ENCODE data around the gene TEX36. TPM values are rescaled to one million over a fixed set of nuclear protein-coding genes. Genes with fewer than 3 reads are reported as not detected.
"Not testable (repeated sequence)": the region's sequence is repeated elsewhere in the genome, so short reads cannot be mapped to it uniquely, and the experiment has no call there.

TEX36 gene
- total and polyA plus RNA-seq, 2 donors (not counting 1 experiment from before 2014, with no cell fraction given), result not detected

DNA sequence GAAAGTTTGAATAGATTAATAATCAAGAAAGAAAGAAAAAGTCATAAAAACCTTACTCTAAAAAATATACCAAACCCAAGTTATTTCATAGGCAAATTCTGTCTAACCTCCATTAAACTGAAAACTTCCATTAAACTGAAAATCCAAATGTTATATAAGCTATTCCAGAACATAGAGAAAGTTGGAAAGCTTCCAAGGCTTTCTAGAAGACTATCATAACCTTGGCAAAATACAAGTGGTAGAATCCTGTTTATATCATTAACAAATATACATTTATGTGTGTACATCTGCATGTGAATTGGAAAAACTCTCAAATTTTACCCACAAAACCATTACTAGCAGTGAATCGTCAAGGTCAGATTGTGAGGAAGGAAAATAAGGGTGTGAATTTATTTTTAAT lies 23.9 kb downstream of the TEX36 start:
- Mint-ChIP-seq H3K27ac (no peak overlapping the region), H3K4me3 (no peak overlapping the region), H3K4me1 (no peaks in the 10 kb centered on the region), H3K9me3 (ENCODE audit: insufficient read depth) (peaks cover 4% of the 10 kb centered on the region), H3K27me3 (peaks cover 3% of the 10 kb centered on the region)
- no peak for TF ChIP-seq EZH2 (IDR thresholded peaks at IDR 0.05; ENCODE audit: borderline replicate concordance, insufficient read depth, low read depth, low read length, poor library complexity, severe bottlenecking)
- TF ChIP-seq CTCF (IDR thresholded peaks at IDR 0.05), result no peak
- H3K27me3 ChIP-seq (replicated peaks in 1 of 4; ENCODE audit: control extremely low read depth in 1 of 4, control insufficient read depth in 3 of 4, insufficient read depth in 4 of 4, low read length in 3 of 4), result peaks cover 0 to 4% (median 0%) of the 10 kb centered on the region in 4 experiments
- H3K9ac ChIP-seq (ENCODE audit: low read length), result no peak overlapping the region
- peaks cover 0 to 7% (median 0%) of the 10 kb centered on the region in 3 donors for H3K9me3 ChIP-seq (ENCODE audit: control extremely low read depth in 1 of 3, control insufficient read depth in 2 of 3, insufficient read depth in 1 of 3, low read length in 2 of 3)
- no peaks in the 10 kb centered on the region for H3K36me3 ChIP-seq (replicated peaks in 1 of 2; ENCODE audit: control extremely low read depth in 1 of 2, control insufficient read depth in 1 of 2, extremely low read depth in 1 of 2, insufficient read depth in 2 of 2, low read length in 1 of 2)
- WGBS (ENCODE audit: insufficient coverage), result no CpG with 5 or more reads among the region's 1 CpG
- DNase-seq, result no peak
- ATAC-seq (ENCODE audit: low read depth), result no peak
- intact Hi-C loops (cut with micrococcal nuclease), result no loop called here
- POLR2A ChIA-PET, result no interaction called here
- no peak overlapping the region for H3K4me2 ChIP-seq (replicated peaks; ENCODE audit: low read depth, low read length, poor library complexity, severe bottlenecking)
- no peak overlapping the region for H3K4me3 ChIP-seq (ENCODE audit: control extremely low read depth in 1 of 5, extremely low read depth in 1 of 5, insufficient read depth in 1 of 5, low read depth in 2 of 5, low read length in 4 of 5)
- no peaks in the 10 kb centered on the region for H3K4me1 ChIP-seq (ENCODE audit: control insufficient read depth in 2 of 2, insufficient read depth in 2 of 2, low read length in 2 of 2)
- H3K27ac ChIP-seq (ENCODE audit: low read length in 2 of 2), result no peak overlapping the region
- no peaks in the 10 kb centered on the region for H3K79me2 ChIP-seq (ENCODE audit: control insufficient read depth, insufficient read depth, low read length)
- H2AFZ ChIP-seq (ENCODE audit: insufficient read depth, low read depth, low read length, poor library complexity, severe bottlenecking), result no peak overlapping the region
- no peaks in the 10 kb centered on the region for H4K20me1 ChIP-seq (ENCODE audit: control insufficient read depth, insufficient read depth, low read length, poor library complexity, severe bottlenecking)
- CTCF ChIA-PET, result no interaction called here

DNA sequence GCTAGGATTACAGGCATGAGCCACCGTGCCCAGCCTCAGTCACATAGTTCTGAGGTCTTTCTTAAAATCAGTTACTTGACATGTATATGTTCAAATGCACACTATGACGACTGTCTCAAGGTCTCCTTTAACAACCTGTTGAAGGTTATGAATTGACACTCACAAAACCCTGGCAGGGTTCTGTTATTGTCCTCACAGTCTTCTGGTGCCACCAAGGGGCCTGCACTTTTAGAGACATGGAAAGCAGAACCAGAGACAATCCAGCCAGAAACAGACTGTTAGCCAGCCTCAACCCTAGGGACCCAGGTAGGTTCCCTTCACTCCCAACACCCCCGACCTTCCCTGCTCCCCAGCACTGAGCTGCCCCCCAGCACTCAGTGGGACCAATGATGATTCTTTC lies 26.4 kb downstream of the TEX36 start:
- Histone ChIP-seq H3K4me3 (ENCODE audit: control extremely low read depth in 1 of 5, extremely low read depth in 1 of 5, insufficient read depth in 1 of 5, low read depth in 2 of 5, low read length in 4 of 5) (no peak overlapping the region), H3K27ac (ENCODE audit: low read length in 2 of 2) (no peak overlapping the region), H3K4me2 (replicated peaks; ENCODE audit: low read depth, low read length, poor library complexity, severe bottlenecking) (no peak overlapping the region), H2AFZ (ENCODE audit: insufficient read depth, low read depth, low read length, poor library complexity, severe bottlenecking) (no peak overlapping the region), H3K4me1 (ENCODE audit: control insufficient read depth in 2 of 2, insufficient read depth in 2 of 2, low read length in 2 of 2) (no peaks in the 10 kb centered on the region), H3K9me3 (ENCODE audit: control extremely low read depth in 1 of 3, control insufficient read depth in 2 of 3, insufficient read depth in 1 of 3, low read length in 2 of 3) (peaks cover 0 to 4% (median 0%) of the 10 kb centered on the region in 3 donors), H4K20me1 (ENCODE audit: control insufficient read depth, insufficient read depth, low read length, poor library complexity, severe bottlenecking) (no peaks in the 10 kb centered on the region), H3K27me3 (replicated peaks in 1 of 4; ENCODE audit: control extremely low read depth in 1 of 4, control insufficient read depth in 3 of 4, insufficient read depth in 4 of 4, low read length in 3 of 4) (peaks cover 0 to 4% (median 0%) of the 10 kb centered on the region in 4 experiments), H3K36me3 (replicated peaks in 1 of 2; ENCODE audit: control extremely low read depth in 1 of 2, control insufficient read depth in 1 of 2, extremely low read depth in 1 of 2, insufficient read depth in 2 of 2, low read length in 1 of 2) (no peaks in the 10 kb centered on the region), H3K79me2 (ENCODE audit: control insufficient read depth, insufficient read depth, low read length) (no peaks in the 10 kb centered on the region), H3K9ac (ENCODE audit: low read length) (no peak overlapping the region)
- H3K4me3 Mint-ChIP-seq, result no peak overlapping the region
- no peaks in the 10 kb centered on the region for H3K27me3 Mint-ChIP-seq
- DNase-seq (no peak), ATAC-seq (ENCODE audit: low read depth) (no peak)
- no peak overlapping the region for H3K27ac Mint-ChIP-seq
- no peaks in the 10 kb centered on the region for H3K9me3 Mint-ChIP-seq (ENCODE audit: insufficient read depth)
- 33% methylated on average over 1 of the region's 3 CpGs for WGBS (ENCODE audit: insufficient coverage)
- ChIA-PET CTCF (no interaction called here), POLR2A (no interaction called here)
- intact Hi-C loops (cut with micrococcal nuclease), result no loop called here
- TF ChIP-seq CTCF (IDR thresholded peaks at IDR 0.05), result no peak
- TF ChIP-seq EZH2 (IDR thresholded peaks at IDR 0.05; ENCODE audit: borderline replicate concordance, insufficient read depth, low read depth, low read length, poor library complexity, severe bottlenecking), result no peak
- H3K4me1 Mint-ChIP-seq, result no peaks in the 10 kb centered on the region

DNA sequence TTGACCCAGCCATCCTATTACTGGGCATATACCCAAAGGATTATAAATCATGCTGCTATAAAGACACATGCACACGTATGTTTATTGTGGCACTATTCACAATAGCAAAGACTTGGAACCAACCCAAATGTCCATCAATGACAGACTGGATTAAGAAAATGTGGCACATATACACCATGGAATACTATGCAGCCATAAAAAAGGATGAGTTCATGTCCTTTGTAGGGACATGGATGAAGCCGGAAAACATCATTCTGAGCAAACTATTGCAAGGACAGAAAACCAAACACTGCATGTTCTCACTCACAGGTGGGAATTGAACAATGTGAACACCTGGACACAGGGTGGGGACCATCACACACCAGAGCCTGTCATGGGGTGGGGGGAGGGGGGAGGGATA lies 29.9 kb downstream of the TEX36 start:
- H3K4me3 ChIP-seq (ENCODE audit: control extremely low read depth in 1 of 5, extremely low read depth in 1 of 5, insufficient read depth in 1 of 5, low read depth in 2 of 5, low read length in 4 of 5), result not testable (repeated sequence)

More for the DNA sequence above, 29.9 kb downstream of the TEX36 start:
- H2AFZ ChIP-seq (ENCODE audit: insufficient read depth, low read depth, low read length, poor library complexity, severe bottlenecking); ATAC-seq (ENCODE audit: low read depth); H3K27ac Mint-ChIP-seq; H3K4me3 Mint-ChIP-seq; H3K9me3 ChIP-seq (ENCODE audit: control extremely low read depth in 1 of 3, control insufficient read depth in 2 of 3, insufficient read depth in 1 of 3, low read length in 2 of 3); H3K4me2 ChIP-seq (replicated peaks; ENCODE audit: low read depth, low read length, poor library complexity, severe bottlenecking); POLR2A ChIA-PET; H4K20me1 ChIP-seq (ENCODE audit: control insufficient read depth, insufficient read depth, low read length, poor library complexity, severe bottlenecking); H3K36me3 ChIP-seq (replicated peaks in 1 of 2; ENCODE audit: control extremely low read depth in 1 of 2, control insufficient read depth in 1 of 2, extremely low read depth in 1 of 2, insufficient read depth in 2 of 2, low read length in 1 of 2); intact Hi-C loops (cut with micrococcal nuclease); H3K4me1 Mint-ChIP-seq; H3K79me2 ChIP-seq (ENCODE audit: control insufficient read depth, insufficient read depth, low read length); DNase-seq; H3K9ac ChIP-seq (ENCODE audit: low read length); H3K27ac ChIP-seq (ENCODE audit: low read length in 2 of 2); H3K4me1 ChIP-seq (ENCODE audit: control insufficient read depth in 2 of 2, insufficient read depth in 2 of 2, low read length in 2 of 2); CTCF ChIA-PET; H3K9me3 Mint-ChIP-seq (ENCODE audit: insufficient read depth); H3K27me3 ChIP-seq (replicated peaks in 1 of 4; ENCODE audit: control extremely low read depth in 1 of 4, control insufficient read depth in 3 of 4, insufficient read depth in 4 of 4, low read length in 3 of 4): not testable (repeated sequence)
- WGBS (ENCODE audit: insufficient coverage), result no CpG with 5 or more reads among the region's 2 CpGs
- H3K27me3 Mint-ChIP-seq, result peaks cover 18% of the 10 kb centered on the region
